Breast epithelium (tissue), 3 donors: ENCODE measurements around the gene CSNK1G1.

Experiments
- CTCF ChIP-seq, 3 donors: fragments of 450-650 bp; IDR thresholded peaks; one replicate each; pipeline ENCODE4 v1.5.1; 2016 to 2017; ENCODE audit warnings: antibody characterized with exemption in 3 of 3, mild to moderate bottlenecking in 3 of 3, moderate library complexity in 3 of 3
- POLR2A ChIP-seq: fragments of 450-650 bp; IDR thresholded peaks from one replicate; pipeline ENCODE4 v1.6.1; 2016; ENCODE audit warnings: antibody characterized with exemption, mild to moderate bottlenecking, moderate library complexity
- POLR2AphosphoS5 ChIP-seq, 3 donors: sonication (generic); formaldehyde crosslinking; IDR thresholded peaks; one replicate each; pipeline ENCODE4 v1.6.1; 2017; ENCODE audit warnings: antibody characterized with exemption in 3 of 3

- TF ChIP-seq CTCF (IDR thresholded peaks at IDR 0.05), result no peak
- TF ChIP-seq POLR2AphosphoS5 (IDR thresholded peaks at IDR 0.05), result no peak
- TF ChIP-seq POLR2A, result no peak
These were observed 105.9 kb downstream of the CSNK1G1 start for GRCh38 chr15:64249883-64250575.
